Right cardiac atrium (tissue), 5 donors: ENCODE data around the gene XXYLT1. TPM values are rescaled to one million over a fixed set of nuclear protein-coding genes. Genes with fewer than 3 reads are reported as not detected.

ENCODE experiments used
- ATAC-seq, 2 donors: fragments of 200-7000 bp; cut with Tn5 transposase; one replicate each; pipeline versions ENCODE4 v1.8.0 to v1.9.1; 2020; ENCODE audit warnings: moderate library complexity in 2 of 2, mild to moderate bottlenecking in 1 of 2
- DNase-seq, 3 donors: peaks; one replicate each; pipeline ENCODE4 v3.0.0-alpha.2; 2020
- H3K27ac ChIP-seq: one replicate; pipeline ENCODE4 v1.5.1; 2013; ENCODE audit warnings: mild to moderate bottlenecking, low read length, control low read depth, moderate library complexity
- H3K27me3 ChIP-seq: one replicate; pipeline ENCODE4 v1.6.1; 2013; ENCODE audit not compliant: control insufficient read depth, insufficient read depth
- H3K4me1 ChIP-seq: one replicate; pipeline ENCODE4 v1.6.1; 2013; ENCODE audit warnings: low read length; ENCODE audit not compliant: control insufficient read depth, insufficient read depth
- H3K4me3 ChIP-seq: one replicate; pipeline ENCODE4 v1.5.1; 2013; ENCODE audit warnings: low read length, control low read depth
- H3K9me3 ChIP-seq: one replicate; pipeline ENCODE4 v1.6.1; 2013; ENCODE audit warnings: low read length; ENCODE audit not compliant: control insufficient read depth
- WGBS: extraction: QIAGEN DNeasy Blood & Tissue Kit; methylation state at CpG from one replicate; pipeline ENCODE4 v1.1.7; 2013; 5-methylcytosine and 5-hydroxymethylcytosine counted together
- intact Hi-C, 4 donors: fragments of 100-400 bp; cut with DNase I; formaldehyde crosslinking; loops; one replicate each; pipeline versions ENCODE4 v1.11.0 to v1.14.0; 2022 to 2023
- polyA plus RNA-seq: library from polyadenylated mRNA; stranded (reverse); fragments of 200-250 nt; gene quantifications from one replicate; pipeline ENCODE4 v1.2.3, GENCODE V29; 2013
- total RNA-seq, 4 donors: library from RNA; stranded (reverse); fragmentation: NEBNext Ultra II Directional; extraction: Animal tissue kit (Norgen Biotek cat#: 25700); gene quantifications; one replicate each; pipeline ENCODE4 v1.2.1, GENCODE V29; 2021
- donor health status: healthy with polysubstance abuse.
- donor health status: DM: no; HTN: yes; CAD: no.
- donor health status: DM: no; HTN: no; CAD: no.
- donor health status: DM: no; HTN: yes; CAD: no; lungs with severe emphysema.
- donor health status: DM: yes; HTN: yes; CAD: no.

XXYLT1 gene
- total and polyA plus RNA-seq, 5 donors = 3.3 to 6.2 (median 4.3) TPM

GRCh38 chr3:195172896-195173295 lies 98.1 kb downstream of the XXYLT1 start:
- no peak overlapping the region for H3K4me3 ChIP-seq
- no peak for ATAC-seq
- H3K4me1 ChIP-seq = no peaks in the 10 kb centered on the region
- no peak overlapping the region for H3K27ac ChIP-seq
- H3K27me3 ChIP-seq = no peaks in the 10 kb centered on the region
- WGBS = 89% methylated on average over 7 of the region's 7 CpGs
- DNase-seq = no peak
- H3K9me3 ChIP-seq = no peaks in the 10 kb centered on the region
- intact Hi-C loops = no loop called here

DNA sequence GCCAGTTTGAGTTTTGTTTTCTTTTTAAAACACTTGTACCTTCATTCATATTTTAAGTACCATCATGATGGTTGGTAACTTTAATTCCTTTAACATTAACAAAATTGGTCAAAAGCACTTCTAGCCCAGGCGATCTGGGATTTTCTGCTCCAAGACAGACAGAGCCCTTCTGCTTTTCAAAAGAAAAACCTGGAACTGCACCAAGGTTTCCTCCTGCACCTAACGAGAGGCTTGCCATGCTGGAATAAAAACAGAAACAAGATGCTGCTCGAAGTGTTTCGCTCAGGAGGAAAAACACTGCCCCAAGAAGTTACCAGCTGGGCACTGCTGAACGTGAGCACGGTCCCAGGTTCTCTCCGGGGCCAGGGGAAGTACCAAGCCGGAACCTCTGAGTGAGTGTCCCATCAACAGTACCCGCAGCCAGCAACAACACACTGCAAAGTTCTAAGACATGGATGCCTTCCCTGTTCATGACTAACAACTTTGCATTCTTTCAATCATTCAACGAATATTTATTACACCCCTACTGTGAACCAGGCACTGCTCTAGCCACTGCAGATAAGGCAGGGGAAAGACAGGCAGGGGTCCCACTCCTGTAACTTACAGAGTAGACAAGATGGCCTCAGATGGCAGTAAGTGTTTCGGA lies 98.8 kb downstream of the XXYLT1 start:
- DNase-seq (no peak), ATAC-seq (peak in 1 of 2 donors; percentile 35)
- Histone ChIP-seq H3K4me3 (no peak overlapping the region), H3K9me3 (no peaks in the 10 kb centered on the region), H3K4me1 (no peaks in the 10 kb centered on the region), H3K27ac (no peak overlapping the region), H3K27me3 (no peaks in the 10 kb centered on the region)
- WGBS = 42% methylated on average over 11 of the region's 11 CpGs
- intact Hi-C loops = no loop called here

DNA sequence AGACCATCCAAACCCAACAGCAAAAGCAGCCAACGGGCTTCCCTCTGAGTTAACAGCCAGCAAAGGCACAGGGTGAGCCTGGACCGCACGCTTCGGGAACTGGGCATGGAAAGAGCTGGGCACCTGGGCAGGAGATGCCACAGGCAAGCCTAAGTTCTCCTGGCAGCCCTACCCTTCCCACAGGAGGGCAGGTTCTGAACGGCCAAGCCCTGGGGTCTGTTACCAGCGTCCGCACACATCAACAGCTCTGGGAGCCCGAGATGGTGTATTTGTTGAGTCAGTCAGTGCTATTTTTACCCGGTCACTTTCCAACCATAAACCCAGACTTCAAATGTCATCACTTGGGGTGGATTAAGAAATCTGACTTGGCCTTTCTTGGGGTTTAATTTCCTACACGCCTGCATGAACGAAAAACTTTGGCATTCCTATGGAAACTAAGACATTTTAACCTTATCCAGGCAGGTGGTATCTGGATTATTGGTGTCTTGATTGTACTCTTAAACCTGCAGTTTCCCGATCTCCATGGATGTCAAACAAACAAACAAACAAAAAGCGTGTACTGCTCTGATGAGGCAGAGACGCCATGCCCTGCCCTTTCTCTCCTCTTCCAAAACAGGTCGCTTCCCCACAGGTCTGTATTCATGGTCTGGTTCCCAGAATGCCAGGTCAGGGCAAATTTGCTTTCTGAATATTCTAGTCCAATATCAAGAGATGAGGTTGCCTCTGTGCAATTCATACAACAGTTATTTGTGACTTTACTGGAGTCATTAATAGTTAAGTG lies 99.7 kb downstream of the XXYLT1 start:
- Histone ChIP-seq H3K9me3 (no peaks in the 10 kb centered on the region), H3K27me3 (no peaks in the 10 kb centered on the region), H3K4me1 (no peaks in the 10 kb centered on the region), H3K27ac (no peak overlapping the region), H3K4me3 (no peak overlapping the region)
- WGBS = 54% methylated on average over 15 of the region's 15 CpGs
- DNase-seq (no peak), ATAC-seq (peak; percentile 27 to 77)
- intact Hi-C loops = no loop called here

DNA sequence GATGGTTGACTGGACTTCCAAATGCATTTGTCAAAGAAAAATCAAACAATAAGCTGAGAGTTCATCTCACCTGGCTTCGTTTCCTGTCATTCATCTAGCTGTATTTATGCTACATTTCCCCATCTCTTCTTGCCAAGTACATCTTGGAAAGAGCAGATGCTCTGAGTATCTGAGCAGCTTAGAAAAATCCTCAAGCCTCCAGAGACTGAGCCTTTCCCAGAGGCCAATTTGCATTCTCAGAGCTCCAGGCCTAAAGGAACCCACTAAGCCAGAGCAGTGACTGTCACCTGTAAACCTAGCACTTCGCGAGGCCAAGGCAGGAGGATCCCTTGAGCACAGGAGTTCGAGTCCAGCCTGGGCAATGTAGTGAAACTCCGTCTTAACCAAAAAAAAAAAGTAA lies 100.5 kb downstream of the XXYLT1 start:
- 87% methylated on average over 5 of the region's 5 CpGs for WGBS
- Histone ChIP-seq H3K27me3 (no peaks in the 10 kb centered on the region), H3K4me3 (no peak overlapping the region), H3K4me1 (no peaks in the 10 kb centered on the region), H3K27ac (no peak overlapping the region), H3K9me3 (no peaks in the 10 kb centered on the region)
- DNase-seq = no peak
- intact Hi-C loops = no loop called here
- ATAC-seq = no peak

GRCh38 chr3:195169011-195169649 lies 101.8 kb downstream of the XXYLT1 start:
- DNase-seq (no peak), ATAC-seq (no peak)
- H3K27ac ChIP-seq = no peak overlapping the region
- H3K9me3 ChIP-seq = no peaks in the 10 kb centered on the region
- H3K4me1 ChIP-seq = no peaks in the 10 kb centered on the region
- H3K27me3 ChIP-seq = no peaks in the 10 kb centered on the region
- WGBS = 94% methylated on average over 23 of the region's 23 CpGs
- intact Hi-C loops = no loop called here
- no peak overlapping the region for H3K4me3 ChIP-seq

- DNase-seq = no peak
- WGBS = 91% methylated on average over 6 of the region's 6 CpGs
- no peak for ATAC-seq
- Histone ChIP-seq H3K9me3 (no peaks in the 10 kb centered on the region), H3K27me3 (no peaks in the 10 kb centered on the region), H3K4me3 (no peak overlapping the region), H3K27ac (no peak overlapping the region), H3K4me1 (no peaks in the 10 kb centered on the region)
- intact Hi-C loops = no loop called here
These were observed 102.8 kb downstream of the XXYLT1 start for GRCh38 chr3:195168009-195168762.

GRCh38 chr3:195165790-195166189 lies 105.2 kb downstream of the XXYLT1 start:
- Histone ChIP-seq H3K4me1 (peaks cover 4% of the 10 kb centered on the region), H3K4me3 (no peak overlapping the region), H3K27ac (no peak overlapping the region), H3K27me3 (no peaks in the 10 kb centered on the region), H3K9me3 (no peaks in the 10 kb centered on the region)
- DNase-seq = no peak
- ATAC-seq = no peak
- WGBS = 98% methylated on average over 1 of the region's 1 CpG
- intact Hi-C loops = no loop called here

DNA sequence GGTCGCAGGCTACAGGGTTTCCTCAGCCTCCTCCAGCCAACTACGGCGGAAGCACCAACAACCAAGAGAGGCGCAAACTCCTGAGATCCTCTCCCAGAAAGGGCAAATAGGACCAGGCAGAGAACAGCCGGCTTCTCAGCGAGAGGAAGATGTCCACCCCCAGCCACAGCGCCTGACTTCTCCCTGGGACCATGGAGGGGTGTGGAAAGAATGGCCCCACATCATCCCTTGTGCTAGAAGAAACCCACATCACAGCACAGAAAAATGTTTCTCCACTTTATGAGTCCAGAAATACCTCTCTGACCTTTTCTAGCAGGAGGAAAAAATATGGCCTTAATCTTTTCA lies 105.7 kb downstream of the XXYLT1 start:
- no peaks in the 10 kb centered on the region for H3K27me3 ChIP-seq
- no peak for DNase-seq
- intact Hi-C loops = no loop called here
- 85% methylated on average over 7 of the region's 7 CpGs for WGBS
- no peak overlapping the region for H3K4me3 ChIP-seq
- no peak for ATAC-seq
- no peak overlapping the region for H3K27ac ChIP-seq
- H3K9me3 ChIP-seq = no peaks in the 10 kb centered on the region
- peaks cover 9% of the 10 kb centered on the region for H3K4me1 ChIP-seq

- ATAC-seq = no peak
- H3K9me3 ChIP-seq = no peaks in the 10 kb centered on the region
- DNase-seq = no peak
- H3K27ac ChIP-seq = no peak overlapping the region
- 77% methylated on average over 6 of the region's 6 CpGs for WGBS
- no peak overlapping the region for H3K4me3 ChIP-seq
- intact Hi-C loops = no loop called here
- no peaks in the 10 kb centered on the region for H3K27me3 ChIP-seq
- H3K4me1 ChIP-seq = peaks cover 9% of the 10 kb centered on the region
These were observed 106.2 kb downstream of the XXYLT1 start for GRCh38 chr3:195164573-195165264.

- Histone ChIP-seq H3K4me3 (no peak overlapping the region), H3K27ac (no peak overlapping the region), H3K9me3 (no peaks in the 10 kb centered on the region), H3K4me1 (peaks cover 9% of the 10 kb centered on the region), H3K27me3 (no peaks in the 10 kb centered on the region)
- intact Hi-C loops = no loop called here
- 87% methylated on average over 7 of the region's 7 CpGs for WGBS
- ATAC-seq = no peak
- peak in 1 of 3 donors; percentile 49 for DNase-seq
These were observed 107.0 kb downstream of the XXYLT1 start for GRCh38 chr3:195163719-195164572.
